SK-MEL-5 (cell line): ENCODE measurements around the gene PSD2. TPM values are rescaled to one million over a fixed set of nuclear protein-coding genes. Genes with fewer than 3 reads are reported as not detected.
A peak's percentile ranks its signal among the peaks of the same experiment; 100 is the strongest.

Source experiments
- DNase-seq: peaks from one replicate; pipeline ENCODE4 v3.0.0-alpha.2; 2016; ENCODE audit warnings: low read depth, low spot score
- in situ Hi-C: cut with HindIII; loops from 2 replicates; pipeline ENCODE4 v1.10.0; 2016; ENCODE audit warnings: low sequenced_read_pairs, high pct_unique_total_duplicates, low pct_unique_long_range_greater_than_20kb
- total RNA-seq: library from RNA; depleted of rRNA; stranded (reverse); fragments of >200 nt; shearing (Covaris generic); gene quantifications from 2 replicates; pipeline ENCODE4 v1.2.3, GENCODE V29; 2014

The PSD2 gene
- total RNA-seq, 1 experiment from 2014 or later: 0.08 TPM

GRCh38 chr5:139761057-139761450, 34.6 kb upstream of the PSD2 start:
- in situ Hi-C loops: no loop called here
- no peak for DNase-seq

GRCh38 chr5:139761501-139761900, 34.1 kb upstream of the PSD2 start:
- in situ Hi-C loops: no loop called here
- DNase-seq: no peak

DNA sequence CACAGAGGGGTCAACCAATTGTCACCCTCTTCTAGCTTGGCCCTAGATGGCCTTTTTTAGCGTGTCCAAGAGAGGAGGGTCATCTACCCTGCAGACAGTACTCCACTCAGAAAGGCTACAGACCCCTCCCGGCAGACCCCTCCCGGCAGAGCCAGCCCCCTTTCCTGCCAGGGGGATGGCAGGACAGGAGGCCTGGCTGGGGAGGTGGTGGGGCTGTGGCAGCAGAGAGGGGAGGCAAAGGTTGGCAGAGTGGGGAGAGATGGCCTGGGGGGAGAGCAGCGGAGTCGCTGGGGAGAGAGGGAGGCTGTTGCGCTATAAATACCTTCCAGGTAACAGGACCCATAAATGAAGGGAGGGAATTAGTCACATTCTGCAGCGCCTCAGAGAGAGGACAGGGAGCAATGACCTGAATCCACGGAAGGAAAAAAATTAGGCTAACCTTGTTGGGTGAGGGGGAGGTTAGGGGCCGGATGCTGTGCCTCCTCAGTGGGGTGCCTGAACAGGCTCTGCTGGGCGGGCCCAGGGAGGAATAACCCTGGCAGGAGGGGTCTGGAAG, 32.9 kb upstream of the PSD2 start:
- in situ Hi-C loops: no loop called here
- no peak for DNase-seq

- in situ Hi-C loops: no loop called here
- DNase-seq: no peak
These were observed 32.2 kb upstream of the PSD2 start for GRCh38 chr5:139763280-139763929.

- no peak for DNase-seq
- in situ Hi-C loops: no loop called here
These were observed 31.4 kb upstream of the PSD2 start for GRCh38 chr5:139763930-139764791.

- in situ Hi-C loops: no loop called here
- DNase-seq: no peak
These were observed 30.7 kb upstream of the PSD2 start for GRCh38 chr5:139764886-139765408.

- peak; percentile 77 for DNase-seq
- in situ Hi-C loops: no loop called here
These were observed 30.0 kb upstream of the PSD2 start for GRCh38 chr5:139765409-139766217.

DNA sequence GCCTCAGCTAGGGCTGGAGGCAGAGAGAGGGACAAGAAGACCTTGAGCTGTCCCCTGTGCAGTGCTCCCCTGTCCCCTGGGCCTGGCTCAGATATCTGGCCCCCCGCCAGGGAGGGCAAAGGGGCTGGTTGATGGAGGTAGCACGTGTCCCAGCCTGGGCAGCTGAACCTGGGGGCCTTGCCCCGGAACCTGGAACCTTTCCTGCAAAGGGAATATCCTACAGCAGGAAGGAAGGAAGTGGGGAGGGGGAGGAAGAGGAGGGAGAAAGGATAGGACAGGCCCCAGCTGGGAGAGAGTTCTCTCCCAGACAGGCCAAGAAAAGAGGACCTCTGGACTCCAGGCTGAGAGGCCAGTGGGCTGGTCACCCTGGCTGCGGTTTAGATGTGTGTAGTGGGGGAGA, 27.6 kb upstream of the PSD2 start:
- DNase-seq: no peak
- in situ Hi-C loops: no loop called here

DNA sequence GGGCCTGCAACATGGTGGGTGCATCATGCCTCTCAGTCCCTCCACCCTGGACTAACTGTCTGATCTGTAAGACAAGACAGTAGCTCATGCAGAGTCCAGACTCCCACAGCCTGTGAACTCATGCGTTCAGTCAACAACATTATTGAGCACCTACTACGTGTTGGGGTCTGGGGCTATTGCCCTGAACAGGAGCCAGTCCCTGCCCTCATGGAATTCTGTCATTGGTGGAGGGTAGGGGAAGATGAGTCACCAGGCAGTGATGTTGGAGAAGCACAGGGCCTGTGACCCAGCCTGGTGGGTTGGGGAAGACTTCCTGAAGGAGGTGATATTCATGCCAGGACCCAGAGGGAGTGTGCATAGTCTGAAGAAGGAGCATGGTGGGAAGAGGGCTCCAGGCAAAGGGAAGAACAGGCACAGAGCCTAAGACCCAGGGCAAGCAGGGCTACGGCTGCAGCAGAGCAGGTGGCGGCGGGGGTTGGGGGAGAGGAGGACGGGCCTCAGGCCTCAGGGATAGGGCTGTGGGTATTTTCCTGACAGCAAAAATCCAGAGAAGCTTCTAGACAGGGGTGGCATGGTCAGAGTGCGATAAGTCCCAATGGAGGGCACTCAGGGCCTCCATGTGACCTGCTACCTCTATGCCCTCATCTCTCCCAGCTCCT, 26.7 kb upstream of the PSD2 start:
- no peak for DNase-seq
- in situ Hi-C loops: no loop called here

- in situ Hi-C loops: no loop called here
- DNase-seq: no peak
These were observed 26.1 kb upstream of the PSD2 start for GRCh38 chr5:139769477-139769876.

GRCh38 chr5:139770722-139771121, 24.9 kb upstream of the PSD2 start:
- in situ Hi-C loops: no loop called here
- no peak for DNase-seq

DNA sequence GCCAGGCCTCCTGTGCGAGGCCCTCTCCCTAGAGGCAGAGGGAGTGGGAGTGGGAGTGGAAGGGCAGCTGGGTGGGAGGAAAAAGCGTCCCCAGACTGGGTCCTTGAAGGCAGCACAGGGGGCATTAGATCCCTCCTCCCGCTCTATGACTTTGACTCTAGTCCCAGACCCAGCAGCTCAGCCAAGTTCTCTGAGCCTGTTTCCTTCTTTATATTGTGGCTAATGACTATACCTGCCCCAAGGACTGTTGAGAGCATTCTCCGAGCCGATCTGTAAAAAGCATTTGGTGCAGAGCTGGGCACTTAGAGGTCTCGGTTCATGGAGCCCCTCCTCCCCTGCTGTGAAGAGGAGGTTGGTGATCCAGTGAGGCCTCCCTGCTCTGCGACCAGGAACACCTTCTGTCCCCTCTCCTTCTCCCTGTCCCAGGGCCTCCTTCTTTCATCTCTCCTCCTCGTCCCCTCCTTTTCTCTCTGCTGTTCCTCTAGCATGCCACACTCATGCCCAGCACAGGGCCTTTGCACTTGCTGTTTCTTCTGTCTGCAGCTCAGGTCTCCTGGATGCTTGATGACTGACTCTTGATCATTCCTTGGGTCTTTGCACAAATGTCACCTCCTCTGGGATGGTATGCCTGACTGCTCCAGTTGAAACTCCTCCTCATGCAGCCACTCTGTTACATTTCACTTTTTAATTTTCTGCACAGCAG, 23.4 kb upstream of the PSD2 start:
- in situ Hi-C loops: no loop called here
- DNase-seq: no peak

- no peak for DNase-seq
- in situ Hi-C loops: no loop called here
These were observed 22.5 kb upstream of the PSD2 start for GRCh38 chr5:139772927-139773690.

- in situ Hi-C loops: no loop called here
- DNase-seq: peak; percentile 68
These were observed 20.5 kb upstream of the PSD2 start for GRCh38 chr5:139774980-139775661.

GRCh38 chr5:139775872-139776271, 19.7 kb upstream of the PSD2 start:
- in situ Hi-C loops: no loop called here
- DNase-seq: no peak

DNA sequence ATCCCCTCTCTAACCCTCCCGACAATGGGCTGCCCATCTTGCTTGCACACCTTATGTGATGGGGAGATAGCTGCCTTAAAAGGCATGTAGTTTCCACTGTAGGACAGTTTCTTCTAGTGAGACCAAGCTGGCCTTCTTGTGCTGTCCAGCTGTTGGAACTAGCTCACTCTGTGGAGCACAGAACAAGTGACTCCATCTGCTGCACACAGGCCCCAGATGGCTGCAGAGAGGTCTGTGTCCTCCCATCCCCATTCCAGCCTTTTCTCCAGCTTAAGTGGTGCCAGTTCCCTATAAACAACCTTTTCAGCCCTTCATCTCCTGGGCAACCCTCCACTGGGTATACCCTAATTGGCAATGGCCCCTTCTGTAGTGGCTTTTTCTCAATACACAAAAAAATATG, 18.7 kb upstream of the PSD2 start:
- in situ Hi-C loops: no loop called here
- DNase-seq: no peak
